Upper lobe of right lung (tissue), 1 donor: ENCODE measurements around the gene DHRS7B. TPM values are rescaled to one million over a fixed set of nuclear protein-coding genes. Genes with fewer than 3 reads are reported as not detected.
"Not testable (repeated sequence)": the region's sequence is repeated elsewhere in the genome, so short reads cannot be mapped to it uniquely, and the experiment has no call there.

Experiments used
- ATAC-seq: fragments of 200-7000 bp; cut with Tn5 transposase; one replicate; pipeline ENCODE4 v1.9.1; 2020; ENCODE audit warnings: mild to moderate bottlenecking, moderate library complexity
- DNase-seq: peaks from one replicate; pipeline ENCODE4 v3.0.0-alpha.2; 2020
- H3K27ac ChIP-seq: fragments of 200-600 bp; one replicate; pipeline ENCODE4 v1.8.0; 2022
- H3K27me3 ChIP-seq: fragments of 200-600 bp; one replicate; pipeline ENCODE4 v1.8.0; 2022; ENCODE audit warnings: mild to moderate bottlenecking
- H3K36me3 ChIP-seq: fragments of 200-600 bp; one replicate; pipeline ENCODE4 v1.8.0; 2022
- H3K4me1 ChIP-seq: fragments of 200-600 bp; one replicate; pipeline ENCODE4 v1.8.0; 2022
- H3K4me3 ChIP-seq: fragments of 200-600 bp; one replicate; pipeline ENCODE4 v1.8.0; 2022; ENCODE audit warnings: mild to moderate bottlenecking
- H3K9me3 ChIP-seq: fragments of 200-600 bp; one replicate; pipeline ENCODE4 v1.8.0; 2022
- CTCF ChIP-seq: fragments of 200-600 bp; IDR thresholded peaks from one replicate; pipeline ENCODE4 v1.8.0; 2022; ENCODE audit warnings: antibody characterized with exemption
- intact Hi-C: fragments of 100-400 bp; cut with DNase I; formaldehyde crosslinking; loops from one replicate; pipeline ENCODE4 v1.11.0; 2022
- total RNA-seq: library from RNA; stranded (reverse); fragmentation: NEBNext Ultra II Directional; extraction: Animal tissue kit (Norgen Biotek cat#: 25700); gene quantifications from one replicate; pipeline ENCODE4 v1.2.1, GENCODE V29; 2021
- donor health status: DM: no; HTN: yes; CAD: no; lungs with severe emphysema.

Gene DHRS7B
- total RNA-seq, 1 donor from 2014 or later = 24.7 TPM

GRCh38 chr17:21082001-21082436 is 44.7 kb upstream of the DHRS7B start:
- Histone ChIP-seq H3K27ac (no peak overlapping the region), H3K4me3 (no peak overlapping the region), H3K9me3 (no peaks in the 10 kb centered on the region), H3K36me3 (no peaks in the 10 kb centered on the region), H3K27me3 (no peaks in the 10 kb centered on the region), H3K4me1 (no peaks in the 10 kb centered on the region)
- ATAC-seq (no peak), DNase-seq (no peak)
- intact Hi-C loops = no loop called here
- TF ChIP-seq CTCF = no peak

- H3K9me3 ChIP-seq, H3K4me1 ChIP-seq, H3K4me3 ChIP-seq, ATAC-seq, H3K27ac ChIP-seq, H3K36me3 ChIP-seq, H3K27me3 ChIP-seq, DNase-seq, intact Hi-C loops: not testable (repeated sequence)
Observed at GRCh38 chr17:21085280-21085679, 41.5 kb upstream of the DHRS7B start.

GRCh38 chr17:21085707-21086106 is 41.1 kb upstream of the DHRS7B start:
- no peaks in the 10 kb centered on the region for H3K27me3 ChIP-seq
- no peaks in the 10 kb centered on the region for H3K4me1 ChIP-seq
- ATAC-seq (no peak), DNase-seq (no peak)
- no peak overlapping the region for H3K27ac ChIP-seq
- intact Hi-C loops = no loop called here
- no peak for TF ChIP-seq CTCF
- no peaks in the 10 kb centered on the region for H3K36me3 ChIP-seq
- no peaks in the 10 kb centered on the region for H3K9me3 ChIP-seq
- H3K4me3 ChIP-seq = no peak overlapping the region

- no peak overlapping the region for H3K27ac ChIP-seq
- no peaks in the 10 kb centered on the region for H3K9me3 ChIP-seq
- H3K27me3 ChIP-seq = no peaks in the 10 kb centered on the region
- TF ChIP-seq CTCF = no peak
- no peak overlapping the region for H3K4me3 ChIP-seq
- no peaks in the 10 kb centered on the region for H3K4me1 ChIP-seq
- H3K36me3 ChIP-seq = no peaks in the 10 kb centered on the region
- intact Hi-C loops = no loop called here
- DNase-seq = no peak
- no peak for ATAC-seq
Observed at GRCh38 chr17:21089145-21089544, 37.6 kb upstream of the DHRS7B start.

- Histone ChIP-seq H3K36me3 (no peaks in the 10 kb centered on the region), H3K4me1 (no peaks in the 10 kb centered on the region), H3K27me3 (no peaks in the 10 kb centered on the region), H3K27ac (no peak overlapping the region), H3K4me3 (no peak overlapping the region), H3K9me3 (no peaks in the 10 kb centered on the region)
- ATAC-seq (no peak), DNase-seq (no peak)
- intact Hi-C loops = no loop called here
- TF ChIP-seq CTCF = no peak
Observed at GRCh38 chr17:21089933-21090901, 36.5 kb upstream of the DHRS7B start.

GRCh38 chr17:21090902-21091618 is 35.7 kb upstream of the DHRS7B start:
- Histone ChIP-seq H3K4me1 (no peaks in the 10 kb centered on the region), H3K4me3 (no peak overlapping the region), H3K27me3 (no peaks in the 10 kb centered on the region), H3K9me3 (no peaks in the 10 kb centered on the region), H3K36me3 (no peaks in the 10 kb centered on the region), H3K27ac (no peak overlapping the region)
- ATAC-seq = no peak
- intact Hi-C loops = no loop called here
- no peak for DNase-seq
- TF ChIP-seq CTCF = no peak
